ENCODE data around the gene DNER. TPM values are rescaled to one million over a fixed set of nuclear protein-coding genes. Genes with fewer than 3 reads are reported as not detected.

Gene DNER
- total and polyA plus RNA-seq, 12 donors = 49.2 to 309 (median 155) TPM

DNA sequence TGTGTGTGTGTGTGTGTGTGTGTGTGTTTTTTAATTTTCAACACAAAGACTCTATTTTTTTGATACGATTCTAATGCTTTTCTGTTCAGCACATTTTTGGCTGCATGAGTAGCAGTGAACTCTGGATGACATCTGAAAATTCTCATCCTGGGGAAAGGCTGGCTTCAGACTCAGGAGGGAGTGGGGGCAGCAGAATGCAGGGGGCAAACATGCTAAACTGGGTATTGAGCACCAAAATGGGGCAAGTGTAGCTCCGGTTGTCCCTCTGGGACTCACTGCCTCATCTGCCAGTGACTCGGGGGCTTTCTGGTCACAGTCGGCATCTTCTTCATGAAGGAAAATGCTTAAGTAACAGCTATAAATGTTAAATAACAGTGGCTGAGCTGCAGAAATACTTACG, 326.5 kb downstream of the DNER start:
- WGBS, 4 donors = 75 to 81% (median 80%) methylated on average over 5 of the region's 5 CpGs
- Histone ChIP-seq H3K9me3 (replicated peaks in 1 of 3) (peaks cover 0 to 5% (median 0%) of the 10 kb centered on the region in 3 donors), H3K27me3 (no peaks in the 10 kb centered on the region), H3K36me3 (replicated peaks in 1 of 2) (no peaks in the 10 kb centered on the region), H3K4me1 (replicated peaks in 1 of 2) (peaks cover 15 to 22% of the 10 kb centered on the region in 2 donors), H3K27ac (peak overlapping the region in 2 of 5 donors; percentile 34 to 63), H3K4me3 (no peak overlapping the region)
- no peak for TF ChIP-seq POLR2A (IDR thresholded peaks at IDR 0.05)
- no peak for TF ChIP-seq CTCF (IDR thresholded peaks at IDR 0.05)
- no peak for DNase-seq
- intact Hi-C loops (cut with DNase I) = no loop called here

DNA sequence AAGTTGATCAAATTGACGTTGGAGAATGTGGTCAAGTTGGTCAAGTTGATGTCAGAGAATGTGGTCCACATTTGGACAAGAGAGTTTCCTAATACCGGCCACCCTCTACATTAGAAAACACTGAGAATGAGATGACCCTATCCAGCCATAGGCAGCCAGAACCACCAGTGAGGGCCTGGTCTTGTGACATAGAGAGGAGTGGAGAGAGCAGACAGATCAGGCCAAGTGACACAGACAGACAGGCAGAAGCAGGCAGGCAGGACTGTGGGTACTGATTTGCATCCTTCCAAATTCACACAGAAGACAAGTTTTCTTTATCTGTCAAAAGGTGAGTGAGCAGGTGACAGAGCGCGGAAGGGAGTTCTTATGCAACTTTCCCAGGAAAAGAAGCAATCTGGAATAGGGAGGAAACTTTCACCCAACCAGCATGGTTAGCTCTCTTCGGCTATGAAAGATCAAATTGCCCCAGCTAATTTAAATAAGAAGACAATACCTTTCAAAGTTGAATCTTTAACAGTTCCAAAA, 334.2 kb downstream of the DNER start:
- no peaks in the 10 kb centered on the region for H3K27me3 ChIP-seq
- H3K27ac ChIP-seq = no peak overlapping the region
- no peaks in the 10 kb centered on the region for H3K9me3 ChIP-seq (replicated peaks in 1 of 3)
- H3K4me3 ChIP-seq = no peak overlapping the region
- DNase-seq = no peak
- H3K4me1 ChIP-seq (replicated peaks in 1 of 2) = no peaks in the 10 kb centered on the region
- 86 to 96% (median 93%) methylated on average over 5 of the region's 5 CpGs for WGBS, 4 donors
- no peak for TF ChIP-seq POLR2A (IDR thresholded peaks at IDR 0.05)
- TF ChIP-seq CTCF (IDR thresholded peaks at IDR 0.05) = no peak
- no peaks in the 10 kb centered on the region for H3K36me3 ChIP-seq (replicated peaks in 1 of 2)
- intact Hi-C loops (cut with DNase I) = no loop called here

GRCh38 chr2:229378386-229378785, 336.0 kb downstream of the DNER start:
- Histone ChIP-seq H3K36me3 (replicated peaks in 1 of 2) (no peaks in the 10 kb centered on the region), H3K27me3 (no peaks in the 10 kb centered on the region), H3K4me1 (replicated peaks in 1 of 2) (no peaks in the 10 kb centered on the region), H3K27ac (no peak overlapping the region), H3K9me3 (replicated peaks in 1 of 3) (no peaks in the 10 kb centered on the region), H3K4me3 (no peak overlapping the region)
- intact Hi-C loops (cut with DNase I) = no loop called here
- no peak for DNase-seq
- no peak for TF ChIP-seq POLR2A (IDR thresholded peaks at IDR 0.05)
- no peak for TF ChIP-seq CTCF (IDR thresholded peaks at IDR 0.05)
- WGBS, 4 donors = 85 to 100% (median 92%) methylated on average over 2 to 3 of the region's 3 CpGs

- DNase-seq = no peak
- Histone ChIP-seq H3K4me1 (replicated peaks in 1 of 2) (no peaks in the 10 kb centered on the region), H3K36me3 (replicated peaks in 1 of 2) (no peaks in the 10 kb centered on the region), H3K9me3 (replicated peaks in 1 of 3) (no peaks in the 10 kb centered on the region), H3K4me3 (no peak overlapping the region), H3K27me3 (no peaks in the 10 kb centered on the region), H3K27ac (no peak overlapping the region)
- TF ChIP-seq POLR2A (IDR thresholded peaks at IDR 0.05) (no peak), CTCF (IDR thresholded peaks at IDR 0.05) (no peak)
- WGBS, 4 donors = 70 to 91% (median 86%) methylated on average over 1 of the region's 1 CpG
- intact Hi-C loops (cut with DNase I) = no loop called here
These were observed 337.5 kb downstream of the DNER start for GRCh38 chr2:229376866-229377265.
